SHP77 treated with DMSO at 0.1 percent for 48 hours (cell line): ENCODE results near the gene BOC.

Source experiments
- DNase-seq: peaks from one replicate; lab custom pipeline; 2025; lab: John Stamatoyannopoulos, UW

The BOC gene

DNA sequence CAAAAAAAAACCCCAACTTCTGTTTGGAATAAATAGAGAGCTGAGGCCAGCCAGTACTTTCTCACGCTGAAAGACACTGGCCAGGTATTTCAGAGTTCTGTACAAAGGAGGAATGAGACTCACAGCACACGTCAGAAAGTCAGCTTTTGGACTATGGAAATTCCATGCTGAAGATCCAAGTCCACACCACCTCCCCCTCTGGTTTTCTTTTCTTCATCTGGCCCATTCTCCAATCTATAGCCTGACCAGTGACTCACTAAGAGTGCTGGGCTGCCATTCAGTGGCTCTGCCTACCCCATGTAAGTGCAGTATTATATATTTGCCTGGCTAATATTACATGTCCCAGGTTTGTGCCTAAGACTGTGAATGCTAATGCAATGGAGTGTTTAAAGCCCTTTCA is 13.9 kb downstream of the BOC start:
- no peak for DNase-seq

DNA sequence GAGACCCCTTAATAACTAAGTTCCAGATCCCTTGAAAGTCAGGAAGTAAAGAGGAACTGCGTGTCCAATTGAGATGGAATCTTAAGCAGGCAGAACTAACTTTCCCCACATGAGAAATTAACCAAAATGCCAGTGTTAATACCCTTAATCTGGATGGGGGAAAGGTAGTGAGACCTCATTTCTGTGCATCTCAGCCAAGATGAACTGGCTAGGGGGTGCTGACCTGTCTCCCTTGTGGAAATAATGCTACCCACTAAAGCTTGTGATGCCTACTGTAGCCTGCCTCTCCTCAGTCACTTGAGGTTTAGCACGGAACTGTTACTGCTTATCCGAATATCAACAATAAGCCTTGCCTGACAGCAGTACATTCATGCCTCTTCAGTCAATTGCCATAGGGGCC is 15.1 kb downstream of the BOC start:
- DNase-seq, result no peak

DNA sequence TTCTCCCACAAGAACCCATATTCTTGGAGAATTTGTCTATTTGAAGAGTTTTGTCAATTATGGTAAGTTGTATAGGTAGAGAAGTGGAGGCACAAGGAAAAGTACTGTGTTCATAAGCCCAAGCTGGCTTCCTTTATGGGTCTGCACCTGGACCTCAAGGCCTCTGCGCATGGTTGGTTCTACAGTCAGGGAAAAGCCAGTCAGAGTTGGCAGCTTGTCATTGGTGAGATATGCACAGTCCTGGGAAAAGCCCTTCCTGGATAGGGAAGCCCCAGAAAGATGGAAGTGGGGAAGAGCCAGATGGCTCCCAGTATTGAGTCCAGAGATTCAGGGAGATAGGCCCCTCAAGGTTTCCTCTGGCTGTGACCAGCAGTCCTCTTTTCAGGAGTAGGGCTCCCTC is 15.8 kb downstream of the BOC start:
- DNase-seq, result no peak

DNA sequence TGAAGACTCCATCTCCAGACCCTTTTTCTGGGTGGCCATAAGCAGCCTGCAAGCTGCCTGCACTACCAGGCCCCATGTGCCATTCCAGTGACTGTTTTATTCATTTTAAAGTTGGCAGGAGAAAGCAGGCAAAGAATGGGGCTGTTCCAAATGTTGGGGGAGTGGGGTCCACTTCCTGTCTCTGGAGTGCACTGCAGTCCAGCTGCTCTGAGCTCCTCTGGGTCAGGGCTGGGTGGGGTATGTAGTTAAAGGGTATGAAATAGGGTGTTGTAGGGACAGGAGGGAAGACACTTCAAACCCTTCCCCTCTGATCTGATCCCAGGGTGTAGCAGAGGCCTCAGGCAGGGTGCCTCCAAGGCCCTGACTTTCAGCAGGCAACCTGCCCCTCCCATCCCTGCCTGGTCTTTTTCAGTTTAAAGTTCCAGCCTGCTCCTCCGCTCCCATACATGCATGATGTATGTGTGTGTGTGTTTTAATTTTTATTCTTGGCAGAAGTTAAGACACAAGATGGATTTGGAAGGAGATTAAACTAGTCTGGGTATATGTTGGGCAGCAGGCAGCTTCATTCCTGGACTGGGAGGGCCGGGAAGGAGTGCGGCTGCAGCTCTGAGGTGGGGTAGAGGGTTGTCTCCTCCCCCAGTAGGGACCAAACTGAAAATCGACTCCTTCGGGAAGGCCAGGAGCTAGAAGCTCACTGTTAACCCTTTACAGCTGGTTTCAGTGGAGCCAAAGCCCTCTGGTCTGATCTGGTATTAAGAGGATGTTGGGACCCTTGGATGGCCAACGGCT is 17.3 kb downstream of the BOC start:
- DNase-seq, result no peak

DNA sequence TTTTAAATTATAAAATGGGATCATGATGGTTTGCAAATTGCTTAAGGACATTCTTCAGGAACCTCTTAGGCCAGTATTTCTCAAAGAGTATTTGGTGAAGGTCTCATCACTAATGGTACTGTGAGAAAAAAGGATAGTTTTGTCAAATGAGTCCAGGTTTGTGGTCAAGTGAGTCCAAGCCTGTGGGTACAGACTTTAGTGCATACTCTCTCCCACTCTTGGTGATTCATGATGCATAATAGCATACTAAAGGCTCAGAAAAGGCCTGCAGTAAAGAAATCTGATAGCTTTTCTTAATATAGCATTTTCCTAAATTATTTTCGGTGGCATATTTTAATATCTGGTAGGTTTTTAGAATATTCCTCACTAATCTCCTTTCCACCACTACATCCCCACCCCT is 20.0 kb downstream of the BOC start:
- no peak for DNase-seq

DNA sequence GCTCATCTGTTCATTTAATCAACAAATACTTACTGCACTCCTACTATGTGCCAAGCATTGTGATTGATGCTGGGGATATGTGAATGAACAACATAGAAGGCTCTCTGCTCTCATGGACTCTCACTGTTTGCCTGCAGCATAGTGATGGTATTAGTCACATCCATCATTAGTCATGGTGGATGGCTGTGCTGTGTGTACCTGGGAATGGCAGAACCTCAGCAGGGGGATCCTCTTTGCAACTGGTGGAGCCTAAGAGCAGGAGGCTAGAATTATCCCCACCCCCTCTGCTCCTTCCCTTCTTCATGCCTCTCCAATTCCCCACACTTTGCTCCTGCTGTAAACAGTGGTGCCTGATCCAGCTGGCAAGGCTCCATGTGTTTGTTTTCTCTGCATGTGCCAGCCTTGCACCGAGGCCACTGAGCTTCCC is 20.5 kb downstream of the BOC start:
- DNase-seq, result peak; percentile 32

DNA sequence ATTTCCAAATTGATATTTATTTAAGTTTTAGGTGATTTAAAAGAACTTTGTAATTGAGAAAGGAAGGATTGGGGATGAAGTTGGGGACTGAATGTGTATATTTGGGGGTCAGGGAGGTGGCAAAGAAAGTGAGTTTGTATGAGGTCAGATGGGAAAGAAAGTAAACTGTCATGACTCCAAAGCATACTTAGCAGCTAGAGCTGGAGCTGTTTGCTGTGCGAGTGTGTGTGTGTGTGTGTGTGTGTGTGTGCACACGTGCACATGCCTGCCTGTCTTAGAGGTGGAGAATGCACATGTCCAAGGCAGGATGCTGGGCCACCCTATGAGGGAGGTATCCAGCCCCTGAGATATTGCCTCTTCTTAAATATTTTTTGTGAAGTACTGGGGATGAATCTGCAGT is 21.0 kb downstream of the BOC start:
- no peak for DNase-seq

DNA sequence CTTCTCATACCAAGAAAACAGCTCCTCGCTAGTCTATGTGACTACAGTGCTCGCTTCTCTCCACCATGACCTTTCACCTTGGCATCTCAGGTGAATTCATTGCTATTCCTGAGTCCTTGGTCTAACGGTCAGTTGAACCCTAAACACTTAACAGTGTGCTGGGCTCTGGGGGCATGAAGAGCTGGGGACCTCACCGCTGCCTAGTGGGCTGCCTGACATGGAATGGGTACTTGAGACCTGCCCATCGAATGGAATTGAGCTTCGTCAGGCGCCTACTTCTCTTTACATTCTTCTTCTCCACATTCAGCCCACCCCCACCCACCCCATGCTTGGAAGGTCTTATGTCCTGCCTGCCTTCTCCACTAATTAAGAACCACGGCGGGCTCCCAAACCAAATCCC is 22.1 kb downstream of the BOC start:
- DNase-seq, result no peak

DNA sequence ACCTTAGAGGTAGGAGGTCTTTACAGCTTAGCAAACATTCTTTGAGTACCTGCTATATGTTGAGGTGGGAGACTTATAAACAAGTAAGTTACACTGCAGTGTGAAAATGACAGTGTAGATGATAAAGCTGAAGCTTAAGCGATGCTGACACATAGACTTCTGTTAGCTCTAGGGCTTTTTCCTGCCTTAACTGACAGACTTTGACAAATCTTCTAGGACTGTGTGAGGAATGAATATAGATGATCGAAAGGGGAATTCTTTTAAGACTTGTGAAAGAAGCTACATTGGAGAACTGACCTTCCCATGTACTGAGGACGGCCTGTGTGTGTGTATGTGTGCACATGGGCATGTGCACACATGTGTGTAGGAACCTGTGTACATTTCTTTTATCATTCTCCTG is 22.7 kb downstream of the BOC start:
- DNase-seq, result no peak

DNA sequence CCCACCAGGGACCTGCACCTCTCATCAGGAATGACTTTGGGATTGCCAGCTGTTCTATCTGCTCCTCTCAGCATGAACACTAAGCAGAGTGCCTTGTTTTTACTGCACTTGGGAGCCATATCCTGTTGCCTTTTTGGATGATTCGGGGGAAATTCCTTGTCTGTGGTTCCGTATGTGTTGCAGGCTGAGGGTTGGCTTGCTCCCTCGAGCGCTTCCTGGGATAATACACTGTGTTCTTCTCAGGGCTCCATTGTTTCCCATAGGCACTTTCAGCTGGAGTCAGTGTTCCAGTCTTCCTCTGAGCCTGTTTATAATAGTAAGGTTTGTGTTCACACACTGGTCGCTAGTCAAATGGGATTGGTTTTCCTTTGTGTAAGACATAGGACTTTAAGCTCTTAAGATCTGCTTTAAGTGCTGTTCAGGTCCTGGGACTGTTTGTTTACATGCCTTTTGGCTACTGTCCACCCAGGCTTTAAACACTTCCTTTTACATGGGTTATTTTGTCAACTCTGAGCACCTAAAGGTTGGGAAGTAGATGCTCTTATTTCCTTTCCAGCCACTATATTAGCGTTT is 23.4 kb downstream of the BOC start:
- DNase-seq, result no peak

DNA sequence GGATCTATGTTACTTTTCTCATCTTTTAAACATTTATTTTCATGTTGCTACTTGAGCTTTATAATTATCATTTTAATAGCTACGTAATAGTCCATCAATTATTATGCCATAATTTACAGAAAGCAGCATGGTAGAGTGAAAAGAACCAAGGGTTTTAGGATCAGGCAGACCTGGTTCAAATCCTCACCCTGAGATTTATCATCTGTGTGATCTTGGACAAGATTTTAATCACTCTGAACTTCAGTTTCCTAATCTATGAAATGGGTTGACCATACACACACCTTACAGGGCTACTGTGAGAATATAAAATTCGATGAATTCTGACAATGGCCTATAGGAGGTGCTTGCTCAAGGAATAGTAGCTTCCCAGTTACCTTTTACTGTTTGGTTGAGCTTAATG is 27.1 kb downstream of the BOC start:
- no peak for DNase-seq

DNA sequence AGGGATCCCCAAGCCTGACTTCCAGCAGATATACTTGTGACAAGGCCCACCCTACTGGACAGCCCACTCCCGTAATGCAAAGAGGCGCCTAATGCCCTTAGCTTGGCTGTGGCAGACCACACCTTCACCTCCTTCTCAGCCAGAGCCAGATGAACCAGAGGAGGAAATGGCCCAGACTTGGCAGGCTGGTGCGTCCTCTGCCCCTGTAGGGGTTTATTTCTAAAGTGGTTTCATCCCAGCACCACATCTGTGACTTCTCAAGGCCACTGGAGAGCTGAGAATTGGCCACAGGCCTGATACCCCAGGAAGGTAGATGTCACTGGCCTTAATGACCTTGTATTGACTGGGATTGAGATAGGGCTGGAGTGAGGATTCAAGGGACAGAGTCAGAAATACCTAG is 29.5 kb downstream of the BOC start:
- no peak for DNase-seq

DNA sequence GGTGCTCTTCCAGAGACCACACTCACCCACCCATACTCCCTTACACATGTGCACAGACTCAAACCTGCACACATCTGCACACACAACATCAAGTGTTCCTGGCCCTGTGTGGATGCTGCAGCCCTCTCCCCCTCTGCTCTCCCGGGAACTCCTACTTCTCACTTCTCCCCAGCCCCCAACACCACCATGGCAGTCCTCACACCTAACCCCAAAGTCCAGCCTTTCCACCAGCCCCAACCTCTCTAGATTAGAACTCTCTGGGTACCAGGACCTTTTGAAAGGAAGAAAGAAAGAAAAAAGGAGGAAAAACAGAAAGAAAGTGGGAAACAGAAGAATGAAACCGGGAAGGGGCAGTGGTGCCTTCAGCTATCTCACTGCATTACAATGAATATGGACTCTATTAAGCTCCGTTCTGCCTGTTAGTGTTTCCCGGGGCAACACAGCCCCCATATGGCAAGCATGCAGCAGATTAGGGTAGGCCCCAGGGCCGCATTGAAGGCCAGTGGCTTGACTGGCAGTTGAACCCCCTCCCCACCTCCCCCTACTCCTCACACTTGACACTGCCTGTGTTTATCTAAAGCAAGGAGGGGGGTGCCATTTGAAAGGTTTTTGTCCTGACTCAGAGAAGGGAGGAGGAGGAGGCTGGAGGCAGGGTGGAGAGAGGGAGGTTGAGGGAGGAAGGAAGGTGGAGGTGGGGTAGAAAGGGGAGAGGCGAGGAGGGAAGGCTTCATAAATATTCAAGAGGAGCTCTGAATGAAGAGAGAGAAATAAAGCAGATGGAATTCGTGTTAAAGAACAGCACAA is 30.1 kb downstream of the BOC start:
- DNase-seq, result no peak

DNA sequence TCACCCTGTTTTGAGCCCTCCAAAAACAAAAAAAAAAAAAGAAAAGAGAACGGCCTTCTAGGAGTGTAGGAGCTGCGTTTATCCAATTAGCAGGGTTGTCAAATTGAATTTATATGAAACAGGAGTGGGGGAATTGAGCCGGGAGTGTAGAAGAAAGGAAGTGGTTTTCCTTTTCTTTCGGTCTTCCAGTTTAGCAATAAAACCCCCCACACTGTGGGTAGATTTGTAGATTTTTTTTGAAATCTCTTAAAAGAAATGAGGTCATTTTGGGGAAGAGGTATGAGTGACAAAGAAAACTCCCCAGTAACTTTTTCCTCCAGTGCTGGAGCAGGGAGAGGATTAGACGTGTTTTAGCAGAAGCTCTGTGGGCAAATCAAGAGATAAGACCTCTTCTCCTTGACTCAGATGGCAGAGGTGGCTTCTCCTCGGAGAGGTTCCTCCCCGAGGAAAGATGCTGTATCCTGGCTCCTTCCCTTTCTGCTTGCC is 30.8 kb downstream of the BOC start:
- DNase-seq, result no peak

DNA sequence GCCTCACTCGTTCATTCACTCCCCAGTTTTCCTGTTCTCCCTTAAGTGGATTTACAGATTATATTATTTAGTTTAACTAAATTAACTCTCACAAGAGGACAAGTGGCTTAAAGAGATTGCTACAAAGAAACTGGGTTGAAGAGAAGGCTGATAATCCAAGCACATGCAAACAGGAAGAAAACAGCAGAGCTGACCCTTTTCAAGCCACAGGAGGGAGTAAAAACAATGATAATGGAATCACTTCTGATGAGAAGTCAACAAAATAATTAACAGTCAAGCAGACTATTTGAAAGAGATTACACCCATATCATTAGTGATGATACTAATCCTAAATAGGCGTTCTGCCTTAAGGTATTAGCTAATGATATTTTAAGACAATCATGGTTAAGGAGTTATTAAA is 31.7 kb downstream of the BOC start:
- no peak for DNase-seq

DNA sequence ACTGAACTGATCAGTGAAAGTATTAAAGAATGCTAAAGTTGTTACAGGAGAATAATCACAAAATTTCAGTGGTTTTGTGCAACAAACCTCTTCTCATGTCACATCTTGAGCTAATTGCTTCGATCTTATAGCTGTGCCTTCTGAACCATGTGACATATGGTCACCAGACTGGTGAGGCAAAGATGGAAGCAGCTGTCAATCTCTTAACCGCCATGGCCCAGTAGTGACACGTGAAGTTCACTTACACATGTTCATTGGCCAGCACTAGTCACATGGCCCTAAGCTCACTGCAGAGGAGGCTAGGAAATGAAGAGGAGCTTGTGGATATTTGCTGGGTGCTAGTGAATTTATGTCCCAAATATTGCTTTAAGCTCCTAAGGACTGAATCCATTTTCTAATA is 32.5 kb downstream of the BOC start:
- DNase-seq, result no peak

DNA sequence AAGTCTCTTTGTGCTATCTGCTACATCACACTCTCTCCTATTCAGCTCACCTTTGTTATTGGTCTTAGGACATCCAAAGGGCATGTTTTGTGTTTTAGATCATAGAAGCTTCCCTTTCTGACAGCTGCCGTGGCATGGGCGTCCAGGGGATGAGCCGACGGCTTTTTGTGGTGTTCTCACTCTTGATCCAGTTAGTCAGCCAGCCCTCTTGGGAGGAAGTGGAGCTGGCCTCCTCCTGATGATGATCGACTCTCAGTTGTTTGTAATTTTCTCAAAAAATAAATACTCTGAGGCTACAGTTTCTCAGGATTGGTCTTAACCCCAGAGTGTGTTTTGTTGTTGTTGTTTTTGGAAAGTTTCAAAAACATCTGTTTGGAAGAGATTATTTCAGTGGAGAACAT is 34.4 kb downstream of the BOC start:
- no peak for DNase-seq

DNA sequence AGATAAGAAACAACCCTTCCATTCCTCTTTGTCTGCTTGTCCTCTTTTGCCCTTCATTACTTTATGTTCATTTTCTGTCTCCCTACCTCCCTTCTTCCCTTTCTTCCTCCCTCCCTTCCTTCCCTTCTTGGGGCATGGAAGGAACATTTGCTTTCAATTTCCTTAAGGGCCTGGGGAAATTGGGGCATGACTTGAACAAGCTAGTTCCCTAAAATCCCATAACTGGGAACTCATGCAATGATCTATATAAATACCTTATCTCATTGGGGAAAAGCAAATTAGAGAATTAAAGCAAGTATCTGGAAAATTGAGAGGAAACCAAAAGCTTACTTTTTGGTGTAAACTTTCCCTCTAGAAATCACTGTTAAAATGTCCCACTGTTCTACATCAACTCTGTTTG is 35.7 kb downstream of the BOC start:
- DNase-seq, result no peak

DNA sequence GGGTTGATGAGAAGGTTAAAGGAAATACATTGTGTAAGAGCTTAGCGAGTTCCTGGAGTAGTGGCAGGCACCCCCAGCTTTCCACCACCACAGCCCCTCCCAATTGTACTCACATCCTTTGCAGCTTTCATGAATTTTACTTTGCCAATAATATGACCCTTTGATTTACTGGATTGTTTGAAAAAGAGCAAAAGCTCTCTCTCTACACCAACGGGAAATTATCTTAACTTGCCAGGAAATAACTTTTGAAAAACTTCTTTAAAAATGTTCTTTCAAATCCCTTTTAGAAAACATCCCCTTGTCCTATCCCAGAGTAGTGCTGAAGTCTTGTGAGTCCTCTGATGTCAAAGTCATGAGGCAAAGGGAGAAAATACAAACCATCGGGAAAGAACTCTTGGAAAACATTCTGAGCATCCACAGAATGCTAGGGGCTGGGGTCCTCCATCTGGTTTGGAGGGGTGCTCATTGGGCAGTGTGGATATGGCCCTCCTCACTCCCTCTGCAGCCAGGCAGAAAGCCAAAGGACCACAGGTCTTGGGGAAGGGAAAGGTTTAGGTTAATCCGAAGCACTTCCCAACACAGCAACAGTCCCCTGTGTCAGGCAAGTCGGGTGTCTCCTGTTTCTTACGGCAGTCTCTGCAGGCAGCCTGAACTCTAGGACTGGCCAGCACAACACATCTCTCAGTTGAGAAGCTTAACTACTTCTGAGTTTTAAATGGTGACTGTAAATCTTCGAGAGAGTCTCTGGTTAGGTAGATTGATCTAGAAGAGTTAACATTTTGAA is 36.5 kb downstream of the BOC start:
- no peak for DNase-seq

DNA sequence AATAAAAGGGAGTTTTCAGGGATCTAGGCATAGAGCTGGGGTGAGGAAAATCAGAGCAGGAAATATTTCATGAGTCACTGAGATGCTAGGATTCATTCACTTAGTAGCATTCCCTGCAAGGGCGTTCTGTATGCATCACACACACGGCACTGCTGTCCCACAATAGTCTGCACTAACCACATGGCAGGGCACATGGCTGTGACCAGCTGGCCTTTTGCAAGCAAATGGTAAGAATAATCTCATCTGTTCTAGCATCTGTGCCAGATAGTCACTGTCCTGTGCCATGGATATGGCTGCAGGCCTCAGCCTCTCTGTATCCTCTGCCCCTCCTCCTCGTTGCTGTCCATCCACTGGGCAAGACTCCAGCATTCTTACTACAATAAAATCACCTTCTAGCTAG is 37.8 kb downstream of the BOC start:
- DNase-seq, result no peak

DNA sequence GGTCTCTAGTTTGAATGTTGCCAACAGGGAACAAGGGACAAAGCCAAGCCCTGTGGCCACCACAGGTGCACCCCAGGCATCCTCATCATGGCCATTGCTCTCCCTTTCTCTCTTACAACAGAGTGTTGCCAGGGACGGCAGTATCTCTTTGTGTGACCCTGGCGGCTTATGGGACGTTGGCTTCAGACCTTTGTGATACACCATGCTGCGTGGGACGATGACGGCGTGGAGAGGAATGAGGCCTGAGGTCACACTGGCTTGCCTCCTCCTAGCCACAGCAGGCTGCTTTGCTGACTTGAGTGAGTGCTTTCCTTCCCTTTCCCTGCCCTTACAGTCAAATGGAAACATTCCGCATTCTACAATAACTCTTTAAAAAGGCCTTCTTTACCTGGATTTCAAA is 38.2 kb downstream of the BOC start:
- DNase-seq, result no peak

DNA sequence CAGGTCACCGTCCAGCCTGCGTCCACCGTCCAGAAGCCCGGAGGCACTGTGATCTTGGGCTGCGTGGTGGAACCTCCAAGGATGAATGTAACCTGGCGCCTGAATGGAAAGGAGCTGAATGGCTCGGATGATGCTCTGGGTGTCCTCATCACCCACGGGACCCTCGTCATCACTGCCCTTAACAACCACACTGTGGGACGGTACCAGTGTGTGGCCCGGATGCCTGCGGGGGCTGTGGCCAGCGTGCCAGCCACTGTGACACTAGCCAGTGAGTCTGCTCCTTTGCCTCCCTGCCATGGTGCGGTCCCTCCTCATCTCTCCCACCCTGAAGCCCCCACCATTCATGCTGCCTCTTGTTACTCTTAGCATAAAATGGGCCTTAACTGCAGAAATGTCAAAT is 39.2 kb downstream of the BOC start:
- DNase-seq, result no peak
